ENCODE data around the gene DGKI. TPM values are rescaled to one million over a fixed set of nuclear protein-coding genes. Genes with fewer than 3 reads are reported as not detected.

The DGKI gene
- polyA plus RNA-seq, 3 donors from 2014 or later, result not detected

DNA sequence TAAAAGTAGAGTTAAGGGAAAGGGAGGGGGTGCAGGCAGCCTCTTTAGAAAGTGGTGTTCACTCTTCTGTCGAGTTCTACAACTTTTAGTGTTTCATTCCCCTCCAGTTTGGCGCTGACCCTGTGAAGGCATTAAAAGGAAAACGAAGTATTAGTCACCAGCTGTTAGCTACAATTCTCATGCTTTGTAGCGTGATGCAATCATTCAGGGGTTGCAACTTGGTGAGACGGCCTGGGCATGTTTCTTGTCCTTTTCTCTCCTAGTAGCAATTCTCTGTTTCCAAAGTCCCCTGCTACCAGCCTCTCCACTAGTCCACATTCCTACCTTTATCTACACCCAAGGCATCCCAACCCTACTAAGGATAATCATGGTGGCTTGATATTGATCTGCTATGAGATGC lies 33.7 kb upstream of the DGKI start:
- DNase-seq, result no peak
- peaks cover 22 to 68% (median 40%) of the 10 kb centered on the region in 3 donors for H3K36me3 Mint-ChIP-seq
- H3K9me3 Mint-ChIP-seq, result no peaks in the 10 kb centered on the region
- no peak overlapping the region for H3K27ac Mint-ChIP-seq
- H3K4me1 Mint-ChIP-seq, result no peaks in the 10 kb centered on the region
- no peaks in the 10 kb centered on the region for H3K27me3 Mint-ChIP-seq (ENCODE audit: low read depth in 3 of 3)
- no peak overlapping the region for H3K4me3 Mint-ChIP-seq

DNA sequence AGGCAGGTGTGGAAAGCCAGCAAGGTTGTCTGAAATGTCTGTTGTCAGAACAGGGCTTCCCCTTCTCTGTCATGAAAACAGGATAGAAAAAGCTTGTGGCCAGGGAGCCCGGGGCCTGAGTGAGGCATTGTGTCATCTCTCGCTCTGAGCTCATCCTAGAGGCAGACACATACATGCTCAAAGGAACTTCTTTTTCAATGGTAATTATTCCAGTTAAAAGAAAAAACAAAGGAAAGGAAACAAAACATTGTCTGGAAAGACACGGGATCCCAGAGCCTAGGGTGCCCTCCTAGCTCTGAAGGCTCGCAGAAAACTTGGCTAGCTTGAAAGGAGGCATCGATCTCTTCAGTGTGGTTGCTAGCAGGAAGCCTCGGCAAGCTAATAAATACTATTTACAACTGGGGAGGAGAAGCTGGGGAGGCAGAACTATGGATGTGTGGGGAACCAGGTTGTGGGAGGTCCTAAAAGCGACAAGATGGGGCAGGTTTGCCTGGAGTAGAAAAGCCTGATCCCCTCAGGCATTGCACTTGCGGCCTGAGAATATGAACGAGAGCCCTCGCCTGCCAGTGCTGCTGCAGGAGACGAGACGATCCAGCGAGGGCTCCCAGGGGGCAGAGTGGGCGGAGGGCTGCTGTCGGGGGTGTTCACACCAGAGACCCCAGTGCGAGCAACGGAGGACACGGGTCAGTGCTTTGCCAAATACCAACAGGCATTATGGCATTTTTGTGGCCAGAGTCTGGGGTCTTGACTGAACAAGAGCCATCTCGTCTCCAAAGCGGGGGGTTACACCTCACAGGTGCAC lies 32.8 kb upstream of the DGKI start:
- no peak for DNase-seq
- H3K27me3 Mint-ChIP-seq (ENCODE audit: low read depth in 3 of 3), result no peaks in the 10 kb centered on the region
- H3K4me1 Mint-ChIP-seq, result no peaks in the 10 kb centered on the region
- H3K4me3 Mint-ChIP-seq, result no peak overlapping the region
- no peaks in the 10 kb centered on the region for H3K9me3 Mint-ChIP-seq
- peak overlapping the region in 1 of 6 donors; percentile 54 for H3K27ac Mint-ChIP-seq
- peaks cover 21 to 72% (median 43%) of the 10 kb centered on the region in 3 donors for H3K36me3 Mint-ChIP-seq

DNA sequence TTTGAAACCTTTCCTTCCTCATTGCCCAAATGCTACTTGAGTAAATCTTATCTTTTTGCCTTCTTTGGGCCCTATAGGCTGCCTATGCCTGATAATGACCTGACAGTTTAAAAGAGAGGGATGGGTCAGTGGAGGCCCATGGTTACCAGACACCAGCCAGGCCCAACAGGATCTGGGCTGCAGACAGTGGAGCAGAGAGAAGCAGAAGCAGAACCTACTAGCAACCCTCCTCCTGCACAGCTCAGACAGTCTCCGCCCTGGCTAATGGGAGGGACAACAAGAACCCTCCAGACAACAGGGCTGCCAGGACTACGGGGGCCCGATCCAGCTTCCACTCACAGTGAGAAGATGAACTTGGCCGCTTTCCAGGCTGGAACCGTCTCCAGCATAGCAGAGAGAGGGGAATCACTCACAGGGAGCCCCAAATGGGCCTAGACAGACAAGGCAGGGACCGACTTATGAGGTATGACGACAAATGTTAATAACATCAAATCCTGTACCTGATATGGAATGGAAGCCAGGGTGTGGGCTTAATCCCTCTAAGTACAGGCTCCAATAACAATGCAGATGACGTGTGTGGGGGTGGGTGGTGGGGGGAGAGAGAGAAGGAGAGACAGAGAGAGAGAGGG lies 31.7 kb upstream of the DGKI start:
- H3K4me1 Mint-ChIP-seq, result no peaks in the 10 kb centered on the region
- peak overlapping the region in 1 of 6 donors; percentile 49 for H3K27ac Mint-ChIP-seq
- no peaks in the 10 kb centered on the region for H3K9me3 Mint-ChIP-seq
- peaks cover 0 to 1% (median 0%) of the 10 kb centered on the region in 3 donors for H3K27me3 Mint-ChIP-seq (ENCODE audit: low read depth in 3 of 3)
- no peak overlapping the region for H3K4me3 Mint-ChIP-seq
- DNase-seq, result no peak
- H3K36me3 Mint-ChIP-seq, result peaks cover 12 to 78% (median 40%) of the 10 kb centered on the region in 3 donors

DNA sequence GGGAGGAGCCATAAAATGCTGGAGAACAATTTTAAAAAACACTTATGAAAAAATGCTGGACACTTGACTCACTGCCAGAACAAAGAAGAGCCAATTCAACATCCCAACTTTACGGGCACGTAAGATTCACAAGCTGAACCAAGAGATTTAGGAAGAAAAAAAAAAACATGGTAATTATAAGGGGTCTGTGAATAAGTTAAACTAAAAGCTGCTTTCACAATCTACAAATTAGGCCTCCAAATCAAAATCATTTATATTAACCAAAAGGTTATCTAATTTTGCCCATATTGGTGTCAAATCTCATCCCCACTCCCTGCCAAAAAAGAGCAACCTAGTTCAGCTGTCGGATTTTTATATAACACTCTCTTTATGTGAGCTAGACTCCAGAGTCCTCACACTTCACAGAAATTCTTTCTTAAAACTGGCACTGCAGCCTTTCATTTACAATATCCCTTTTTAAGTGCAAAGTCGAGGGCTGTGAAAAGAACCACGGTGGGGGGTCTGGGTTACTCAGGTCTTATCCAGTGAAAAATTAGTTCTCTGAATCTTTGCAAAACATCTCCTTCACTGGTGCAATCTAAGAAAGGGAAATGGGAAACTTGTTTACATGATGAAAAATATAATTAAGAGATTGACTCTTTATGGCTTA lies 30.4 kb upstream of the DGKI start:
- DNase-seq, result no peak
- no peaks in the 10 kb centered on the region for H3K9me3 Mint-ChIP-seq
- H3K27me3 Mint-ChIP-seq (ENCODE audit: low read depth in 3 of 3), result peaks cover 0 to 1% (median 0%) of the 10 kb centered on the region in 3 donors
- no peak overlapping the region for H3K27ac Mint-ChIP-seq
- H3K4me3 Mint-ChIP-seq, result no peak overlapping the region
- H3K36me3 Mint-ChIP-seq, result peaks cover 14 to 69% (median 30%) of the 10 kb centered on the region in 3 donors
- H3K4me1 Mint-ChIP-seq, result no peaks in the 10 kb centered on the region

DNA sequence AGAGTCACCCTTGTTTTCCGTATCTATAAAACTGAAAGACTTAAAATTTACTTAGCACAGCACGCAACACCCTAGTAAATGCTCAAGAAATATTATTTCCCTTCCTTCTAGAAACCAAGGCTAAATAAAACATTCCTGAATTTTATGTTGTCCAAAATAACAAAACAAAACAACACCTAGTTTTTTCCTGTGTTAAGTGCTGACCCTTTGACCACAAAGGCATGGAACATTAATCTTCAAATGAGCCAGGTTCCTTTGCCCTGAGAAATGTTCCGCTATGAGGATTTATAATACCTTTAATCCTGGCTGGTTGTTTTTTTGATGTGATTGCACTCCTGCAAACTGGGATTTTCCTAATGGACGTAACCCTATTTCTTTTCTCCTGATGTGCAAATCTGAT lies 29.0 kb upstream of the DGKI start:
- no peak overlapping the region for H3K4me3 Mint-ChIP-seq
- H3K27ac Mint-ChIP-seq, result no peak overlapping the region
- no peak for DNase-seq
- no peaks in the 10 kb centered on the region for H3K9me3 Mint-ChIP-seq
- H3K4me1 Mint-ChIP-seq, result no peaks in the 10 kb centered on the region
- peaks cover 10 to 58% (median 26%) of the 10 kb centered on the region in 3 donors for H3K36me3 Mint-ChIP-seq
- peaks cover 0 to 1% (median 0%) of the 10 kb centered on the region in 3 donors for H3K27me3 Mint-ChIP-seq (ENCODE audit: low read depth in 3 of 3)

DNA sequence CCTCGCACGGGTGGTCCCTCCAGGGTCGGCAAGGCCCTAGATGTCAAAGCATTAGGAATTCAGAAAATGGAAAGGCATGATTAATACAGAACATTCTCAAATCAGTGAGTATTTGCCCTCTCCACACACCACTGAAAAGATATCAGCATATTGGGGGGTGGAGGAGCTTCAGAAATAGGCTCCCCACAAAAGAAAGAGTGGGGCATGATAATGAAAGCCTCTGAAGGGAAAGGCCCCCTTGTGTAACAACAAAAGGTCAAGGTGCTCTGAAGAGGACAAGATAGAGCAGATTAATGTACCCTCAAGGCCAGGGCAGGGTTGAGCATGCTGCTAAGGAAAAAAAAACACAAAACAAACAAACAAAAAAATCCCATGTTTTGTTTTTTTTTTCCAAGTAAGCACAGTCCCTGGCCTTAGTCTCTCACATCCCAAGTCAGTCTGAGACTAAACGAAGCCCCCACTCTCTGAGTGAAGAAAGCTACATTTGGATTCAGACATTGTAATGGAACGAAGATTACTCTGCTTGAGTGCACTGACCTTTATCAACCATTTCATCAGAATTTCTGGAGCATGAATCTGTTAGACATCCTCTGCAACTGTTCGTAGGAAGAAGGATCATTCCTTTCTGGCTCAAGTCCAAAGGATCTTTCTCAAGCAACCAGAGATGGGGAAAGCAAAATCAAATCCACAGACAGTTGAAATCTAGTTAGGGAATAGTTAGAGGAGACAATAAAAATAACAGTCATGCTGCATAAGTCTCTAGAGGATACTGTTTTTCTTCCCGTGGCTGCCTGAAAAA lies 27.4 kb upstream of the DGKI start:
- Mint-ChIP-seq H3K27me3 (ENCODE audit: low read depth in 3 of 3) (peaks cover 0 to 1% (median 0%) of the 10 kb centered on the region in 3 donors), H3K36me3 (peaks cover 10 to 45% (median 20%) of the 10 kb centered on the region in 3 donors), H3K27ac (peak overlapping the region in 1 of 6 donors; percentile 6), H3K9me3 (no peaks in the 10 kb centered on the region), H3K4me3 (no peak overlapping the region), H3K4me1 (no peaks in the 10 kb centered on the region)
- DNase-seq, result no peak

DNA sequence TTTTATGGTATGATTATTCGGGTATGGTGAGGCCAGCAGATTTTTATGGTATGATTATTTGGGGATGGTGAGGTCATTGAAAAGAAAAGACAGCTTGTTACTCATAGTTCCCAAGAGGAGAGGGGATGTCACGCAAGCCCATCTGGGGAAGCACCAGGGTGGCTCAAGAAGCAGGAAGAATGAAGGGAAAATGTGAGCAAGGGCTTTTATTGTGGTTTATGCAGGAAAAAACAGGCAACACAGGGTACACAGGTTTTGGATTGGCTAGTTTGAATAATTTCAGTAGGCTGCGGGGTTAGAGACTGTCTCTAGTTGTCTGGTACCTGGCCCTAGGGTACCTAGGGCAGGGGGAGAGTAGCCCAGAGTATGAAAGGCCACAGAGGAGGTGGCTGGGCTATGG lies 26.8 kb upstream of the DGKI start:
- DNase-seq, result no peak
- Mint-ChIP-seq H3K4me1 (no peaks in the 10 kb centered on the region), H3K9me3 (no peaks in the 10 kb centered on the region), H3K27me3 (ENCODE audit: low read depth in 3 of 3) (peaks cover 0 to 1% (median 0%) of the 10 kb centered on the region in 3 donors), H3K36me3 (peaks cover 12 to 38% (median 17%) of the 10 kb centered on the region in 3 donors), H3K27ac (peak overlapping the region in 1 of 6 donors; percentile 73), H3K4me3 (no peak overlapping the region)

DNA sequence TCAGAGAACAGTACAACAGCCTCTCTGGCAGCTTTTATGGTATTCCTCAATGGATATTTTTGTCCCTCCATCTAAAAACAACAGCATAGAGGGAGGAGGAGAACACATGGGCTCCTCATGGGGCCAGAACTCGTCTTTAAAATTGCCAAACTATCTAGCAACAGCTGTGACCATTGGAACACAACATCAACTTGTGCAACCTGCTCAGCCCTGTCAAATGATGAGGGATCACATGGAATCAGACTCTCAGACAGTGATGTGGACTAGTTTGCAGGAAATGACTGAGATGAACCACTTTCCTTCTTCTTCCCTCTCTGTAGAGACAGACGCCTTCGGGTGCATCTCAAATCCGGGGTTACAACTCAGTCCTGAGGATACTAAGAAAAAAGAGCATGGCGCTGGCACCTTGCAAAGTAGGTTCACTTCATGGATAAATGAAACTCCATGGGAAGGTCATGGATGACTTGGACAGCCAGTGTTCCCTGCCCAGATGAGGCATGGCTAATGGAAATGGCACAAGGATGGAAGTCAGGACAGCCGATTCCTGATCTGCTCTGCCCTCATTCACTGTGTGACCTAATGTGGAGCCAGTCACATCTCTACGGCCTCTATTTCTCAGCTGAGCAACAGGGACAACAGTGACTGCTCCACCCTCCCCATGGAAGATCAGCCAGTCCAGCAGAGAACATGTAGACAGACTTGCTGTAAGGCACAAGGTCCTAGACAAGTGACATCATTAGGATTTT lies 24.6 kb upstream of the DGKI start:
- Mint-ChIP-seq H3K36me3 (peaks cover 24 to 36% (median 33%) of the 10 kb centered on the region in 3 donors), H3K4me3 (no peak overlapping the region), H3K27me3 (ENCODE audit: low read depth in 3 of 3) (peaks cover 0 to 1% (median 0%) of the 10 kb centered on the region in 3 donors), H3K9me3 (no peaks in the 10 kb centered on the region), H3K4me1 (no peaks in the 10 kb centered on the region), H3K27ac (peak overlapping the region in 2 of 6 donors; percentile 10 to 25)
- DNase-seq, result no peak

DNA sequence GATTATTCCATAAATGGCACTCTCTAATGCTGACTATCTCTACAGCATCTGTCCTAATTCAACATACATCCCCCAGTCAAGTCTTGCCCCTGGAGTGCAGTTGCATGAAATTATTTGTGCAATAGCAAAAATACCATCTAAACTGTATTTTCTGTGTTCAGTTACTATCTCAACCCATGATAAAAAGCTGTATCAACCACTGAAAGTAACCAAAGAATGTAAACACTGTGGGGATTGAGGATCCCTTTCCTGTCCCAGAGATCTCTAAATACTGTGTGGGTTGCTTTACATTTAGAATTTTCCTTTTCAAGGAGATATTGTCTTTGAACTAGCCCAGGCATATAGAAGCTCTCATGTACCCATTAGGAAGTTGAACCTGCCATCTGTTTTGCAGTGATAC lies 23.9 kb upstream of the DGKI start:
- H3K27me3 Mint-ChIP-seq (ENCODE audit: low read depth in 3 of 3), result peaks cover 0 to 1% (median 0%) of the 10 kb centered on the region in 3 donors
- peaks cover 31 to 42% (median 39%) of the 10 kb centered on the region in 3 donors for H3K36me3 Mint-ChIP-seq
- H3K27ac Mint-ChIP-seq, result no peak overlapping the region
- H3K4me3 Mint-ChIP-seq, result no peak overlapping the region
- H3K4me1 Mint-ChIP-seq, result no peaks in the 10 kb centered on the region
- no peaks in the 10 kb centered on the region for H3K9me3 Mint-ChIP-seq
- DNase-seq, result no peak

DNA sequence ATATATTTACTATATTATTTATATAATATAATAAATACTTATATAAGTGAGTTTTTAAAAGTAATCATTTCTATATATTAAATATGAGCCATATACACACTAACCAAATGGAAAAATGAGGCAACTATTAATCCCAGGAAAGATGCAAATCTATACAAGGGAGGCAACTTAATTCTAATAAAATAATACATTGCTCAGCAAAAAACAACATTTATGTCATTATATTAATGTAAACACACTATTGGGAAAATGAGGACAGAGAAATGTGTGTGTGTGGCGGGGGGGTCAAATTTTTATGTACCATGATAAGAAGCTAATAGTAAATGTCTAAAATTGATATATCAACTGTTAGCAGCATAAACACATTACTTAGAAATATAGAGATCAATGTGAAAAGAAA lies 23.3 kb upstream of the DGKI start:
- Mint-ChIP-seq H3K27ac (peak overlapping the region in 1 of 6 donors; percentile 8), H3K36me3 (peaks cover 37 to 45% (median 43%) of the 10 kb centered on the region in 3 donors), H3K27me3 (ENCODE audit: low read depth in 3 of 3) (peaks cover 0 to 1% (median 0%) of the 10 kb centered on the region in 3 donors), H3K4me3 (no peak overlapping the region), H3K9me3 (no peaks in the 10 kb centered on the region), H3K4me1 (no peaks in the 10 kb centered on the region)
- no peak for DNase-seq

DNA sequence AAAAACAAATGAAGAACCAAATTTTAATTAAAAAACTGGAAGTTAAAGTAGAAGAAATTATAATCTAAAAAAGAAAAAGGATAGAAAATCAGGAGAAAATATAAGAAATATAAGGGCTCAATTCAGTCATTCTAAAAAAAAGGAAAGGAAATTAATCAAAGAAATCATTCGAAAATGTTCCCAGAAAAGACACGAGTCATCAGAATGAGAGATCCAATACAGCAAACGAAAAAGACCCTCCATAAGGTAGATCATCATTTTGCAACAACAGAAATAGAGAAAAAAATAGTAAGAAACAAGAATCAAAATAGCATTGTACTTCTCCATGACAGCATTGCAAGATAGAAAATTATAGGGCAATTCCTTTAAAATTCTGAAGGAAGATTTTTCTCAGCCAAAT lies 22.5 kb upstream of the DGKI start:
- H3K4me3 Mint-ChIP-seq, result no peak overlapping the region

DNA sequence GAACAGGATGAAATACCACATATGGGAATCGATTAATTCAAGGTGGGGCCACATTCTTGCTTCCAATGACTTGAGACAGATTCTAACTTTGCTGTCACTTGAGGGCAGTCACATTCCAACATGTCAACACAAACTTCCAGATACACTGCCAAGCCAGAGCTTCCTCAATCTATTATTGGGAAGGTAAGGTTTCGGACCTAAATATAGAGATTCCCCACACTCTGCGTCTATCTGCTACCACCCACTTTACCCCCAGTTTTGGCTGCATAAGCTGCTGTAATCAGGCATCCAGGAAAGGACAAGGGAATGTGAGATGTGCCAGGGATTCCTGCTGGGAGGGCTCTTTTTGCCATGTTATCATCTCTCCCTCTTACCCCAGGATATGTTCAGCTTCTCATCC lies 20.5 kb upstream of the DGKI start:
- H3K4me1 Mint-ChIP-seq, result no peaks in the 10 kb centered on the region
- H3K27me3 Mint-ChIP-seq (ENCODE audit: low read depth in 3 of 3), result no peaks in the 10 kb centered on the region
- DNase-seq, result no peak
- H3K9me3 Mint-ChIP-seq, result no peaks in the 10 kb centered on the region
- peak overlapping the region in 1 of 6 donors; percentile 47 for H3K27ac Mint-ChIP-seq
- peaks cover 40 to 49% (median 46%) of the 10 kb centered on the region in 3 donors for H3K36me3 Mint-ChIP-seq
- H3K4me3 Mint-ChIP-seq, result no peak overlapping the region

More for the DNA sequence above, 22.5 kb upstream of the DGKI start:
- H3K27ac Mint-ChIP-seq, result no peak overlapping the region
- H3K9me3 Mint-ChIP-seq, result no peaks in the 10 kb centered on the region
- H3K4me1 Mint-ChIP-seq, result no peaks in the 10 kb centered on the region
- peaks cover 0 to 1% (median 0%) of the 10 kb centered on the region in 3 donors for H3K27me3 Mint-ChIP-seq (ENCODE audit: low read depth in 3 of 3)
- H3K36me3 Mint-ChIP-seq, result peaks cover 37 to 49% (median 41%) of the 10 kb centered on the region in 3 donors
- no peak for DNase-seq

DNA sequence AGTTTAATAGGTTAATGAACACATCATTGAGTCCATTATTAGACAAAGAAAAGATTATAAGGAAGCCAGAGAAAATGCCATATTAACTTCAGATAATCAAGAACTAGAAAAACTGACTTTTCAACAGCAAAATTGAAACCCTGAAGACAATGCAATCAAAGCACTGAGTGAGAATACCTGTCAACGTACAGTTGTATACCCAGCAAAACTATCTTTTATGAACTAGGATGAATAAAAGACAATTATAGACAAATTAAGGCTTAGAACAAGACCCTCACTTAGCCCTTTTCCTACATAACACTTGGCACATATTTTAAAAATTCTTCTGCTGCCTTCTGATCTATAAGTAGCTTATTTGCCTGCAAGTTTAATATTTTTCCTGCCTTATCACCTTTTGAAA lies 19.0 kb upstream of the DGKI start:
- H3K9me3 Mint-ChIP-seq, result no peaks in the 10 kb centered on the region
- no peaks in the 10 kb centered on the region for H3K4me1 Mint-ChIP-seq

More for the DNA sequence above, 19.0 kb upstream of the DGKI start:
- H3K36me3 Mint-ChIP-seq, result peaks cover 41 to 58% (median 47%) of the 10 kb centered on the region in 3 donors
- DNase-seq, result no peak
- H3K27ac Mint-ChIP-seq, result no peak overlapping the region
- H3K27me3 Mint-ChIP-seq (ENCODE audit: low read depth in 3 of 3), result no peaks in the 10 kb centered on the region
- H3K4me3 Mint-ChIP-seq, result no peak overlapping the region

Data from immature natural killer cell (primary cell).